ENCODE data around the gene CHID1. TPM values are rescaled to one million over a fixed set of nuclear protein-coding genes. Genes with fewer than 3 reads are reported as not detected.

CHID1 gene
- total RNA-seq, 6 experiments from 2014 or later: 61.1 to 157 (median 78.7) TPM

GRCh38 chr11:893008-893654, 17.5 kb downstream of the CHID1 start:
- intact Hi-C loops (cut with DNase I): loop anchor here in 1 of 2 donors (10.0 kb wide), 1 partner anchor 162 kb away; no protein-coding TSS in a partner anchor
- H3K9me3 ChIP-seq: no peaks in the 10 kb centered on the region
- no peak overlapping the region for H3K4me3 ChIP-seq
- DNase-seq (no peak), ATAC-seq (no peak)
- H3K27ac ChIP-seq: no peak overlapping the region
- TF ChIP-seq CTCF (IDR thresholded peaks at IDR 0.05) (no peak), POLR2A (IDR thresholded peaks at IDR 0.05) (no peak)
- no peaks in the 10 kb centered on the region for H3K27me3 ChIP-seq
- no CpG with 5 or more reads among the region's 13 CpGs for WGBS (ENCODE audit: insufficient coverage, low coverage, low lambda C conversion rate, missing lambda C conversion rate)
- H3K4me1 ChIP-seq: no peaks in the 10 kb centered on the region
- no peaks in the 10 kb centered on the region for H3K36me3 ChIP-seq

GRCh38 chr11:890794-891540, 19.6 kb downstream of the CHID1 start:
- H3K36me3 ChIP-seq: no peaks in the 10 kb centered on the region
- no peak overlapping the region for H3K27ac ChIP-seq
- 100% methylated on average over 1 of the region's 27 CpGs for WGBS (ENCODE audit: insufficient coverage, low coverage, low lambda C conversion rate, missing lambda C conversion rate)
- intact Hi-C loops (cut with DNase I): loop anchor here in 1 of 2 donors (10.0 kb wide), 1 partner anchor 164 kb away; no protein-coding TSS in a partner anchor
- no peaks in the 10 kb centered on the region for H3K27me3 ChIP-seq
- DNase-seq: no peak
- H3K4me3 ChIP-seq: no peak overlapping the region
- TF ChIP-seq POLR2A (IDR thresholded peaks at IDR 0.05): no peak
- TF ChIP-seq CTCF (IDR thresholded peaks at IDR 0.05): no peak
- H3K4me1 ChIP-seq: no peaks in the 10 kb centered on the region
- no peaks in the 10 kb centered on the region for H3K9me3 ChIP-seq
- no peak for ATAC-seq

- intact Hi-C loops (cut with DNase I): loop anchor here in 1 of 2 donors (10.0 kb wide), 1 partner anchor 165 kb away; no protein-coding TSS in a partner anchor
Measured at GRCh38 chr11:889687-890475, 20.7 kb downstream of the CHID1 start.

More at GRCh38 chr11:889687-890475, 20.7 kb downstream of the CHID1 start:
- no peak overlapping the region for H3K4me3 ChIP-seq
- DNase-seq: no peak
- WGBS (ENCODE audit: insufficient coverage, low coverage, low lambda C conversion rate, missing lambda C conversion rate): no CpG with 5 or more reads among the region's 32 CpGs
- TF ChIP-seq CTCF (IDR thresholded peaks at IDR 0.05): no peak
- no peak for TF ChIP-seq POLR2A (IDR thresholded peaks at IDR 0.05)
- H3K27ac ChIP-seq: no peak overlapping the region
- H3K27me3 ChIP-seq: no peaks in the 10 kb centered on the region
- H3K9me3 ChIP-seq: no peaks in the 10 kb centered on the region
- no peaks in the 10 kb centered on the region for H3K4me1 ChIP-seq
- no peak for ATAC-seq
- no peaks in the 10 kb centered on the region for H3K36me3 ChIP-seq

All from right lobe of liver (tissue), 6 donors.